ENCODE measurements around the gene MOSPD3. TPM values are rescaled to one million over a fixed set of nuclear protein-coding genes. Genes with fewer than 3 reads are reported as not detected.

Gene MOSPD3
- total RNA-seq, 4 donors from 2014 or later: 7.6 to 22.4 (median 15.5) TPM

GRCh38 chr7:100603726-100604027, 8.7 kb upstream of the MOSPD3 start:
- no peaks in the 10 kb centered on the region for H3K36me3 ChIP-seq
- peaks cover 19 to 51% (median 28%) of the 10 kb centered on the region in 3 donors for H3K4me1 ChIP-seq
- DNase-seq: no peak
- H3K27me3 ChIP-seq: no peaks in the 10 kb centered on the region
- H3K9me3 ChIP-seq: no peaks in the 10 kb centered on the region
- WGBS, 2 donors: 21 to 24% methylated on average over 2 to 4 of the region's 10 CpGs
- intact Hi-C loops (cut with DNase I): no loop called here
- TF ChIP-seq POLR2A (IDR thresholded peaks at IDR 0.05) (no peak), CTCF (IDR thresholded peaks at IDR 0.05) (no peak)
- H3K4me3 ChIP-seq: peak overlapping the region; percentile 48 to 93 (median 68)
- H3K27ac ChIP-seq: peak overlapping the region; percentile 73 to 92 (median 88)

- Histone ChIP-seq H3K4me3 (peak overlapping the region; percentile 48 to 93 (median 68)), H3K9me3 (no peaks in the 10 kb centered on the region), H3K4me1 (peaks cover 19 to 51% (median 28%) of the 10 kb centered on the region in 3 donors), H3K36me3 (no peaks in the 10 kb centered on the region), H3K27ac (peak overlapping the region; percentile 73 to 92 (median 88)), H3K27me3 (no peaks in the 10 kb centered on the region)
- DNase-seq: no peak
- 1% methylated on average over 22 to 30 of the region's 70 CpGs for WGBS, 2 donors
- TF ChIP-seq CTCF (IDR thresholded peaks at IDR 0.05): peak; percentile 25 to 55 (median 42)
- peak in 1 of 4 donors; percentile 59 for TF ChIP-seq POLR2A (IDR thresholded peaks at IDR 0.05)
- intact Hi-C loops (cut with DNase I): no loop called here
Observed at GRCh38 chr7:100604028-100604975, 8.0 kb upstream of the MOSPD3 start.

GRCh38 chr7:100604976-100605911, 7.1 kb upstream of the MOSPD3 start:
- Histone ChIP-seq H3K27ac (peak overlapping the region; percentile 73 to 92 (median 88)), H3K36me3 (no peaks in the 10 kb centered on the region), H3K4me1 (peaks cover 19 to 51% (median 28%) of the 10 kb centered on the region in 3 donors), H3K4me3 (peak overlapping the region; percentile 48 to 93 (median 68)), H3K9me3 (no peaks in the 10 kb centered on the region), H3K27me3 (no peaks in the 10 kb centered on the region)
- WGBS, 2 donors: 12 to 33% methylated on average over 8 to 15 of the region's 68 CpGs
- DNase-seq: no peak
- TF ChIP-seq CTCF (IDR thresholded peaks at IDR 0.05): no peak
- TF ChIP-seq POLR2A (IDR thresholded peaks at IDR 0.05): peak in 1 of 4 donors; percentile 18
- intact Hi-C loops (cut with DNase I): no loop called here

GRCh38 chr7:100606313-100606712, 6.0 kb upstream of the MOSPD3 start:
- Histone ChIP-seq H3K4me3 (no peak overlapping the region), H3K27ac (peak overlapping the region in 1 of 4 donors; percentile 92), H3K4me1 (peaks cover 19 to 50% (median 28%) of the 10 kb centered on the region in 3 donors), H3K36me3 (no peaks in the 10 kb centered on the region), H3K9me3 (no peaks in the 10 kb centered on the region), H3K27me3 (no peaks in the 10 kb centered on the region)
- WGBS, 2 donors: 89 to 100% methylated on average over 3 to 4 of the region's 12 CpGs
- DNase-seq: no peak
- TF ChIP-seq CTCF (IDR thresholded peaks at IDR 0.05): no peak
- TF ChIP-seq POLR2A (IDR thresholded peaks at IDR 0.05): no peak
- intact Hi-C loops (cut with DNase I): no loop called here

Measured in esophagus squamous epithelium (tissue), 5 donors.